ENCODE data around the gene PKD2L1. TPM values are rescaled to one million over a fixed set of nuclear protein-coding genes. Genes with fewer than 3 reads are reported as not detected.

Gene PKD2L1
- total and polyA plus RNA-seq, 10 of the 15 experiments (the other 5 are each of a cell fraction or from before 2014, with no cell fraction given): 0.05 to 0.17 (median 0.08) TPM; not detected in 6

- TF ChIP-seq MTA3 (IDR thresholded peaks at IDR 0.05; ENCODE audit: borderline replicate concordance, low read length) (no peak), TARDBP (IDR thresholded peaks at IDR 0.05; ENCODE audit: borderline replicate concordance) (no peak), CHD2 (IDR thresholded peaks at IDR 0.05; ENCODE audit: borderline replicate concordance, low read depth, low read length) (peak; percentile 61; the same call in 1 of the 2 replicates)
Measured at GRCh38 chr10:100346765-100347567, 16.9 kb upstream of the PKD2L1 start, which contains the start of gene SCD (continued).

DNA sequence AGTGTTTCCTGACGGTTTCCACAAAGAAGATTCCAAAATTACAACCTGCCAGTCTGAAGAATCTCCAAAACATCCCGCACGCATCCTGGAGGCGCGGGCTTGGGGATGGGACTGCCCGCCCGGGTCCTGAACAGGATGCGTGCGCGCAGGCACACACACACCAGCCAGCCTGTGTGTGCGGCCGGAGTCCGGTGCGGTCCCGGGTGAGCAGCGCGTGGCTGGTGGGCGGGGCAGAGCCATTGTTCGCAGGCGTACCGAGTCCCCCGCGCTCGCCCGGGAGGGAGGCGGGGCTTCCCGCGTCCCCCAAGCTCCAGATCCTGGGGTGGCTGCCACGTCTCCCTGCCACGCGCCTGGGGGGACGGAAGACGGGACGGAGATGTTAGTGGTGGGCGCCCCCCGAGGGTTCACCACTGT is 16.3 kb upstream of the PKD2L1 start:
- ChIA-PET POLR2A (interaction anchor here (0.5 to 11.8 kb wide), 13 partner anchors 12 to 650 kb away, joined by 3 to 191 read pairs (median 4); no protein-coding TSS in a partner anchor), SMC1A (ENCODE audit: uncharacterized antibody, unreplicated experiment) (interaction anchor here (0.9 to 17.4 kb wide), 7 partner anchors 8 to 86 kb away, joined by 3 to 277 read pairs (median 44); no protein-coding TSS in a partner anchor), RAD21 (ENCODE audit: unreplicated experiment) (interaction anchor here (0.7 to 18.1 kb wide), 17 partner anchors 8 to 652 kb away, joined by 3 to 214 read pairs (median 5); partner anchors contain the start of gene HIF1AN), CTCF (interaction anchor here (0.8 to 7.7 kb wide), 14 partner anchors 9 to 1338 kb away, joined by 3 to 91 read pairs (median 7); partner anchors contain the start of gene NDUFB8)
- Histone ChIP-seq H3K27ac (ENCODE audit: control insufficient read depth, insufficient read depth) (peak overlapping the region; percentile 72), H3K4me3 (peak overlapping the region; percentile 86), H3K9me3 (replicated peaks; ENCODE audit: control insufficient read depth, insufficient read depth, low read length) (no peaks in the 10 kb centered on the region), H3K27me3 (replicated peaks in 1 of 2; ENCODE audit: control insufficient read depth in 2 of 2, insufficient read depth in 2 of 2, low read length in 1 of 2) (no peaks in the 10 kb centered on the region), H2AFZ (ENCODE audit: control insufficient read depth, low read depth, low read length) (peak overlapping the region; percentile 70), H3K36me3 (ENCODE audit: control insufficient read depth in 2 of 2, insufficient read depth in 2 of 2, low read length in 1 of 2) (peaks cover 0 to 26% of the 10 kb centered on the region in 2 experiments; a peak in 3 of 4 replicates), H4K20me1 (ENCODE audit: control insufficient read depth, insufficient read depth) (peaks cover 4% of the 10 kb centered on the region; the same call in 1 of the 2 replicates), H3K4me2 (ENCODE audit: control insufficient read depth, insufficient read depth) (peak overlapping the region; percentile 73), H3K4me1 (ENCODE audit: control insufficient read depth, insufficient read depth, low read length) (peaks cover 18% of the 10 kb centered on the region), H3K9ac (ENCODE audit: control insufficient read depth, insufficient read depth, low read length) (peak overlapping the region; percentile 57; the same call in 1 of the 2 replicates), H3K79me2 (ENCODE audit: control insufficient read depth, insufficient read depth, low read length) (peaks cover 54% of the 10 kb centered on the region)
- BruUV-seq (replicated peaks): no TSS peak
- ATAC-seq (peak; percentile 82), FAIRE-seq (no peak), DNase-seq (ENCODE audit: low read depth, low spot score) (peak; percentile 32)
- in situ Hi-C loops (cut with MboI) (no loop called here), intact Hi-C loops (cut with micrococcal nuclease; ENCODE audit: unreplicated experiment) (loop anchor here (2.0 kb wide), 1 partner anchor 26 kb away; no protein-coding TSS in a partner anchor)
- 0% methylated on average over 17 of the region's 36 CpGs for WGBS (ENCODE audit: insufficient coverage, insufficient replicate concordance, low lambda C conversion rate, missing lambda C conversion rate)
- TF ChIP-seq CREB1 (IDR thresholded peaks at IDR 0.05; ENCODE audit: low read depth) (peak; percentile 17; the same call in 1 of the 2 replicates), IKZF1 (conservative IDR thresholded peaks at IDR 0.05) (peak; percentile 75), BHLHE40 (IDR thresholded peaks at IDR 0.05; ENCODE audit: borderline replicate concordance in 1 of 2, low read depth in 2 of 2, low read length in 1 of 2) (peak; percentile 97 to 100), SRF (IDR thresholded peaks at IDR 0.05; ENCODE audit: low read depth in 2 of 2, low read length in 2 of 2) (no peak), BACH1 (IDR thresholded peaks at IDR 0.05; ENCODE audit: borderline replicate concordance) (peak; percentile 78), SMARCA5 (IDR thresholded peaks at IDR 0.05) (0 out of 2 replicates have a peak, but pooled peaks have one; percentile 29), IRF3 (IDR thresholded peaks at IDR 0.05) (no peak), NBN (IDR thresholded peaks at IDR 0.05) (no peak), EED (IDR thresholded peaks at IDR 0.05; ENCODE audit: low read depth) (peak; percentile 47; the same call in 1 of the 2 replicates), SUPT20H (IDR thresholded peaks at IDR 0.05; ENCODE audit: borderline replicate concordance, control insufficient read depth, low read depth, low read length) (no peak)
- TF ChIP-seq, protein P1, sequence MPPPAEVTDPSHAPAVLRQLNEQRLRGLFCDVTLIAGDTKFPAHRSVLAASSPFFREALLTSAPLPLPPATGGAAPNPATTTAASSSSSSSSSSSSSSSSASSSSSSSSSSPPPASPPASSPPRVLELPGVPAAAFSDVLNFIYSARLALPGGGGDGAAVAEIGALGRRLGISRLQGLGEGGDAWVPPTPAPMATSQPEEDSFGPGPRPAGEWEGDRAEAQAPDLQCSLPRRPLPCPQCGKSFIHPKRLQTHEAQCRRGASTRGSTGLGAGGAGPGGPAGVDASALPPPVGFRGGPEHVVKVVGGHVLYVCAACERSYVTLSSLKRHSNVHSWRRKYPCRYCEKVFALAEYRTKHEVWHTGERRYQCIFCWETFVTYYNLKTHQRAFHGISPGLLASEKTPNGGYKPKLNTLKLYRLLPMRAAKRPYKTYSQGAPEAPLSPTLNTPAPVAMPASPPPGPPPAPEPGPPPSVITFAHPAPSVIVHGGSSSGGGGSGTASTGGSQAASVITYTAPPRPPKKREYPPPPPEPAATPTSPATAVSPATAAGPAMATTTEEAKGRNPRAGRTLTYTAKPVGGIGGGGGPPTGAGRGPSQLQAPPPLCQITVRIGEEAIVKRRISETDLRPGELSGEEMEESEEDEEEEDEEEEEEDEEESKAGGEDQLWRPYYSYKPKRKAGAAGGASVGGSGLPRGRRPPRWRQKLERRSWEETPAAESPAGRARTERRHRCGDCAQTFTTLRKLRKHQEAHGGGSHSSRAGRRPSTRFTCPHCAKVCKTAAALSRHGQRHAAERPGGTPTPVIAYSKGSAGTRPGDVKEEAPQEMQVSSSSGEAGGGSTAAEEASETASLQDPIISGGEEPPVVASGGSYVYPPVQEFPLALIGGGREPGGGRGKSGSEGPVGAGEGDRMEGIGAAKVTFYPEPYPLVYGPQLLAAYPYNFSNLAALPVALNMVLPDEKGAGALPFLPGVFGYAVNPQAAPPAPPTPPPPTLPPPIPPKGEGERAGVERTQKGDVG (CRISPR knock-in tag; IDR thresholded peaks at IDR 0.05): no peak
- TF ChIP-seq, protein P2, sequence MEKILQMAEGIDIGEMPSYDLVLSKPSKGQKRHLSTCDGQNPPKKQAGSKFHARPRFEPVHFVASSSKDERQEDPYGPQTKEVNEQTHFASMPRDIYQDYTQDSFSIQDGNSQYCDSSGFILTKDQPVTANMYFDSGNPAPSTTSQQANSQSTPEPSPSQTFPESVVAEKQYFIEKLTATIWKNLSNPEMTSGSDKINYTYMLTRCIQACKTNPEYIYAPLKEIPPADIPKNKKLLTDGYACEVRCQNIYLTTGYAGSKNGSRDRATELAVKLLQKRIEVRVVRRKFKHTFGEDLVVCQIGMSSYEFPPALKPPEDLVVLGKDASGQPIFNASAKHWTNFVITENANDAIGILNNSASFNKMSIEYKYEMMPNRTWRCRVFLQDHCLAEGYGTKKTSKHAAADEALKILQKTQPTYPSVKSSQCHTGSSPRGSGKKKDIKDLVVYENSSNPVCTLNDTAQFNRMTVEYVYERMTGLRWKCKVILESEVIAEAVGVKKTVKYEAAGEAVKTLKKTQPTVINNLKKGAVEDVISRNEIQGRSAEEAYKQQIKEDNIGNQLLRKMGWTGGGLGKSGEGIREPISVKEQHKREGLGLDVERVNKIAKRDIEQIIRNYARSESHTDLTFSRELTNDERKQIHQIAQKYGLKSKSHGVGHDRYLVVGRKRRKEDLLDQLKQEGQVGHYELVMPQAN (conservative IDR thresholded peaks at IDR 0.05): 0 out of 2 replicates have a peak, but pooled peaks have one; percentile 29
